Measurements from ENCODE around the gene RCL1.

DNA sequence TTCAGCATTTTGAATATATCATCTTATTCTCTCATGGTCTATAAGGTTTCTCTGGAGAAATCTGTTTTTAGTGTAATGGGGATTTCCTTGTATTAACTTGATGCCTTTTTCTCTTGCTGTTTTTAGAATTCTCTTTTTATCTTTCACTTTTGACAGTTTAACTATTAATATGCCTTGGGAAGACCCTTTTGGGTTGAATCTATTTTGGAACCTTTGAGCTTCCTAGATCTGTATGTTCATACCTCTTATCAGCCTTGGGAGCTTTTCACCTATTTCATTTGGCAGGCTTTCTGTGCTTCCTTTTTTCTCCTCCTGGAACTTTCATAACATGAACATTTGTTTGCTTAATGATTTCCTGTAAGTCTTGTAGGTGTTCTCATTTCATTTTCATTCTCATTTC lies 22.2 kb downstream of the RCL1 start:
- no peak for TF ChIP-seq POLR2A (IDR thresholded peaks at IDR 0.05; ENCODE audit: low read length)
- no peak for TF ChIP-seq GATA1 (IDR thresholded peaks at IDR 0.05; ENCODE audit: low read depth, low read length)

Measured in erythroblast (primary cell).